Gastrocnemius medialis (tissue), 4 donors: ENCODE measurements around the gene FRMD3. TPM values are rescaled to one million over a fixed set of nuclear protein-coding genes. Genes with fewer than 3 reads are reported as not detected.

Experiments used
- ATAC-seq, 2 donors: fragments of 150-250 bp; one replicate each; pipeline ENCODE4 v1.9.1; 2016
- DNase-seq, 2 donors: peaks; one replicate each; pipeline ENCODE4 v3.0.0-alpha.2; 2019
- H3K27ac ChIP-seq, 4 donors: fragments of 200-600 bp; sonication (generic); 1 replicate in 1 of 4; 2 replicates in 3 of 4; pipeline ENCODE4 v1.5.1; 2016 to 2018; ENCODE audit warnings: mild to moderate bottlenecking in 2 of 4, moderate library complexity in 1 of 4
- H3K27me3 ChIP-seq, 3 donors: fragments of 200-600 bp; sonication (generic) in 2 of 3; 1 replicate in 1 of 3; 2 replicates in 2 of 3; pipeline versions ENCODE4 v1.5.1 to v1.6.0; 2016 to 2019; ENCODE audit warnings: mild to moderate bottlenecking in 1 of 3, moderate library complexity in 1 of 3
- H3K36me3 ChIP-seq, 2 donors: fragments of 200-600 bp; sonication (generic) in 1 of 2; one replicate each; pipeline ENCODE4 v1.5.1; 2017 to 2018
- H3K4me1 ChIP-seq, 2 donors: fragments of 200-600 bp; sonication (generic) in 1 of 2; one replicate each; pipeline ENCODE4 v1.5.1; 2016 to 2017; ENCODE audit warnings: mild to moderate bottlenecking in 2 of 2
- H3K4me3 ChIP-seq, 4 donors: fragments of 200-600 bp; sonication (generic) in 3 of 4; 1 replicate in 1 of 4; 2 replicates in 3 of 4; pipeline ENCODE4 v1.5.1; 2016 to 2019; ENCODE audit warnings: mild to moderate bottlenecking in 2 of 4
- H3K9me3 ChIP-seq, 3 donors: fragments of 200-600 bp; sonication (generic) in 2 of 3; 1 replicate in 1 of 3; 2 replicates in 2 of 3; pipeline ENCODE4 v1.5.1; 2016 to 2019
- POLR2A ChIP-seq, 2 donors: fragments of 450-650 bp; IDR thresholded peaks; one replicate each; pipeline ENCODE4 v1.6.1; 2017; ENCODE audit warnings: antibody characterized with exemption in 2 of 2, mild to moderate bottlenecking in 2 of 2, moderate library complexity in 2 of 2
- in situ Hi-C, 4 donors: fragments of 200-750 bp; cut with MboI; loops; one replicate each; pipeline versions ENCODE4 v1.15.0 to v1.8.0; 2017; ENCODE audit warnings: low sequenced_read_pairs in 4 of 4
- intact Hi-C: fragments of 100-400 bp; cut with DNase I; formaldehyde crosslinking; loops from one replicate; pipeline ENCODE4 v1.15.1; 2023; ENCODE audit warnings: low total_unique reads
- total RNA-seq, 4 donors: library from RNA; depleted of rRNA; stranded (reverse); fragments of >200 nt; gene quantifications; one replicate each; pipeline versions ENCODE4 v1.1.0 to v1.2.3, GENCODE V29; 2016
- TF ChIP-seq, protein P1 (sequence below), 5 experiments: fragments of 450-650 bp in 3 of 5; fragments of 200-600 bp in 2 of 5; sonication (generic) in 2 of 5; IDR thresholded peaks in 4 of 5; conservative IDR thresholded peaks in 1 of 5; 1 replicate in 4 of 5; 2 replicates in 1 of 5; pipeline ENCODE4 v1.5.1; 2016 to 2019; ENCODE audit warnings: antibody characterized with exemption in 5 of 5, mild to moderate bottlenecking in 3 of 5, moderate library complexity in 3 of 5

FRMD3 gene
- total RNA-seq, 4 donors from 2014 or later: 62.3 to 120 (median 94.6) TPM

DNA sequence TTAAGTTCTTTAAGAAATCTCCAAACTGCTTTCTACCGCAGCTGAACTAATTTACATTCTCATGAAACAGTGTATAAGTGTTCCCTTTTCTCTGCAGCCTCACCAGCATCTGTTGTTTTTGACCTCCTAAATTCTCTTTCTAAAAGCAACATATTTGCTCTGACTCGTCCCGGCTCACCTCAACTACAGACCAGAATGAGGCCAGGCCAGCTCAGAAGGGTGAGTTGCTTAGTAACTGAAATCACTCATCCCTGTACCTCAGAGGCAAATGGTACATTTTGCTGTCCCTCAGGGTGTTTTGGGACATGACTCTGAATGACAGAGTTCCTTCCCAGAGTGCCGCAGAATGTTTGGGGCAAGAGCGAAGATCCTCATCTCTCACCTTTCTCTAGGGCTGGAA is 127.5 kb downstream of the FRMD3 start:
- in situ Hi-C loops (no loop called here), intact Hi-C loops (no loop called here)

DNA sequence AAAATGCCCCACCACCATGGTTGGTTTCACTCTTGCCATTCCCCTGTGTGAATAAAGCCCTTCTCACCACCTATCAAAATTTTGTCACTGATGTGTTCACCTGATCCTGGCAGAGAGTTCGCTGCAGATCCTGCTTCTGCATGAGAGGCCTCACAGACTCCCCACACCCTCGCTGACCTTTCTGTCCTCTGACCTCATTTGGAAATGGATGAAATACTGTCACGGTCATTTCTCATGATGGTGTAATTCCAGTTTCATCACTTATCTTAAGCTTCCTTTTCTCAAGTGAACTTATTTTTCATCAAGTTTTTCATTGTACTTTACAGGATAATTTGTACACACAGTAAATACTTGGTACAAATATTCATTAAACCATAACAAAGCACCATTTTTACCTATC is 131.3 kb downstream of the FRMD3 start:
- ATAC-seq (no peak), DNase-seq (no peak)
- no peak overlapping the region for H3K4me3 ChIP-seq
- in situ Hi-C loops: no loop called here
- H3K27me3 ChIP-seq: no peaks in the 10 kb centered on the region
- H3K9me3 ChIP-seq: no peaks in the 10 kb centered on the region
- intact Hi-C loops: no loop called here
- H3K27ac ChIP-seq: no peak overlapping the region
- no peaks in the 10 kb centered on the region for H3K4me1 ChIP-seq
- no peaks in the 10 kb centered on the region for H3K36me3 ChIP-seq
- TF ChIP-seq, protein P1, sequence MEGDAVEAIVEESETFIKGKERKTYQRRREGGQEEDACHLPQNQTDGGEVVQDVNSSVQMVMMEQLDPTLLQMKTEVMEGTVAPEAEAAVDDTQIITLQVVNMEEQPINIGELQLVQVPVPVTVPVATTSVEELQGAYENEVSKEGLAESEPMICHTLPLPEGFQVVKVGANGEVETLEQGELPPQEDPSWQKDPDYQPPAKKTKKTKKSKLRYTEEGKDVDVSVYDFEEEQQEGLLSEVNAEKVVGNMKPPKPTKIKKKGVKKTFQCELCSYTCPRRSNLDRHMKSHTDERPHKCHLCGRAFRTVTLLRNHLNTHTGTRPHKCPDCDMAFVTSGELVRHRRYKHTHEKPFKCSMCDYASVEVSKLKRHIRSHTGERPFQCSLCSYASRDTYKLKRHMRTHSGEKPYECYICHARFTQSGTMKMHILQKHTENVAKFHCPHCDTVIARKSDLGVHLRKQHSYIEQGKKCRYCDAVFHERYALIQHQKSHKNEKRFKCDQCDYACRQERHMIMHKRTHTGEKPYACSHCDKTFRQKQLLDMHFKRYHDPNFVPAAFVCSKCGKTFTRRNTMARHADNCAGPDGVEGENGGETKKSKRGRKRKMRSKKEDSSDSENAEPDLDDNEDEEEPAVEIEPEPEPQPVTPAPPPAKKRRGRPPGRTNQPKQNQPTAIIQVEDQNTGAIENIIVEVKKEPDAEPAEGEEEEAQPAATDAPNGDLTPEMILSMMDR (IDR thresholded peaks at IDR 0.05 in 4 of 5, conservative IDR thresholded peaks at IDR 0.05 in 1 of 5): no peak
- no peak for TF ChIP-seq POLR2A (IDR thresholded peaks at IDR 0.05)

More for the DNA sequence above, 127.5 kb downstream of the FRMD3 start:
- Histone ChIP-seq H3K4me1 (no peaks in the 10 kb centered on the region), H3K4me3 (no peak overlapping the region), H3K27ac (no peak overlapping the region), H3K9me3 (no peaks in the 10 kb centered on the region), H3K36me3 (no peaks in the 10 kb centered on the region), H3K27me3 (no peaks in the 10 kb centered on the region)
- no peak for ATAC-seq
- TF ChIP-seq, protein P1 (IDR thresholded peaks at IDR 0.05 in 4 of 5, conservative IDR thresholded peaks at IDR 0.05 in 1 of 5): no peak
- TF ChIP-seq POLR2A (IDR thresholded peaks at IDR 0.05): no peak
- no peak for DNase-seq

DNA sequence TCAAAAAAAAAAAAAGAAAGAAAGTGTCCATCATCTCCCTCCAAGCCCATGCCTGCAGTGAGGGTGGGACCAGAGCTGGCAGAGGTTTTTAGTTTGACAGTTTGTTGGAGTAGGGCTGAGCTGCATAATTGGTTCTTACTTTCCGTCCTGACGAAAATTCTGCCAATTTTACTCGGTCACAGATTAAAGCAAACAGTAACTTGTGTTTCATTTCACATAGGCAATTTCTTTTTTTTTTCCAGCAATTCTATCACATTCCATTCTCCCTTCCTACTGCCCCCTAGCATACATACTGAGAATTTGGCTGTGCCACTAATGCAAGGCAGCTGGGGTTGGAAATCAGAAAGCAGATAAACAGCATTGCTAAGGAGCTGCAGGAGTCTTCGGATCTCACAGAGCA is 132.4 kb downstream of the FRMD3 start:
- intact Hi-C loops (no loop called here), in situ Hi-C loops (no loop called here)
- Histone ChIP-seq H3K36me3 (no peaks in the 10 kb centered on the region), H3K4me1 (no peaks in the 10 kb centered on the region), H3K9me3 (no peaks in the 10 kb centered on the region), H3K27me3 (no peaks in the 10 kb centered on the region), H3K4me3 (no peak overlapping the region), H3K27ac (no peak overlapping the region)
- DNase-seq (no peak), ATAC-seq (no peak)
- TF ChIP-seq POLR2A (IDR thresholded peaks at IDR 0.05): no peak
- TF ChIP-seq, protein P1 (IDR thresholded peaks at IDR 0.05 in 4 of 5, conservative IDR thresholded peaks at IDR 0.05 in 1 of 5): no peak

DNA sequence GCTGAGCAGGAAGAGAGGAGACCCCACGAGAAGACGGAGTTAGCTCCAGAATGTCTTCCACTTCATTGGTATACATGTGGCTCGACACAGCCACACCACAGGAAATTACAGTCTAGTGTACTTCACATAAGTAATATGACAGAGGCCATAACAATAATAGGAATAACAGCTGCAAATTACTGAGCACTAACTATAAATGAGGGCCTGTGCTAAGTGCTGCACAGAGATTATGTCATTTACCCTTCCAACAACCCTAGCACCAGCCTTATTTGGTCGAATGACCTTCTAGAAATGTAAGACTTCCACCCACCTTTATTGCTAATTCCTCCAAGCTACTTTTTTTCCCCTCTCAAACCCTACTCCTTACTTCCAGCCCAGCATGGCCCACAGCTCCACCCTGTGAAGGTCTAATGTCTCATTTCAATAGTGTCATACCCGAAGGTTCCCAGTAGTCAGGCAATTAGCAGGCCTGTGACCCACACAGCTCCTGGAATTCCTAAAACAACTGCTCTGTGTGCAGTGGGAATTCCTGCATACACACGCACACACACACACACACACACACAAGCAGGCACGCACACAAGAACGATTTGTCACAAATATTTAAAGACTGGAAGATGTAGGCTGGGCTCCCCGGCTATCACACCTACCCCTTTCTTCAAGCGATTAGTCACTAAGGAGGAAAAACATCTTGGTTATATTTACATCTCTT is 134.5 kb downstream of the FRMD3 start:
- H3K27ac ChIP-seq: no peak overlapping the region
- ATAC-seq (no peak), DNase-seq (no peak)
- no peaks in the 10 kb centered on the region for H3K9me3 ChIP-seq
- no peak overlapping the region for H3K4me3 ChIP-seq
- H3K36me3 ChIP-seq: no peaks in the 10 kb centered on the region
- in situ Hi-C loops (no loop called here), intact Hi-C loops (no loop called here)
- no peaks in the 10 kb centered on the region for H3K27me3 ChIP-seq
- no peaks in the 10 kb centered on the region for H3K4me1 ChIP-seq
- TF ChIP-seq, protein P1 (IDR thresholded peaks at IDR 0.05 in 4 of 5, conservative IDR thresholded peaks at IDR 0.05 in 1 of 5): no peak
- no peak for TF ChIP-seq POLR2A (IDR thresholded peaks at IDR 0.05)
